ENCODE results near the gene LRRN4CL.
"Not testable (repeated sequence)": the region's sequence is repeated elsewhere in the genome, so short reads cannot be mapped to it uniquely, and the experiment has no call there.

LRRN4CL gene

DNA sequence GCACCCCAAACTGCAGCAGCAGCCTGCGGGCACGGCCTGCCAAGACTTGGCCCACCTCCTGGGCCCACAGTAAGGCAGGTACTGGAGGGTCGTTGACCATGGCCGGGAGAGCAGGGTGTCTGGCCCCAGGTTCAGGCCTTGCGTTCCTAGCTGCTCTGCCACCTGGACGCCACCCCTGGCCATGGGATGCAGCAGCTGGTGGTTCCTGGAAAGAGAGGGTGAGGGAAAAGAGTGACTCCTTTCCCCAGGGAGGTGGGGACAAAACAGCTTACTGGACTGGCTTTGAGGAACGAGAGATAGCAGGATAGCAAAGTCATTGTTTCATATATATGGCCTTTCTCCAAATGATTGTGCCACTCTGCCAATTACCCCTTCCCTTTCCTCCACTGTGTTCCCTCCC lies 16.1 kb upstream of the LRRN4CL start:
- Mint-ChIP-seq H3K4me3 (peak overlapping the region; percentile 85), H3K27me3 (no peaks in the 10 kb centered on the region), H3K4me1 (peaks cover 50% of the 10 kb centered on the region), H3K36me3 (ENCODE audit: low read depth) (peaks cover 28% of the 10 kb centered on the region), H3K27ac (peak overlapping the region; percentile 58), H3K9me3 (no peaks in the 10 kb centered on the region)
- ATAC-seq: no peak
- DNase-seq: no peak

DNA sequence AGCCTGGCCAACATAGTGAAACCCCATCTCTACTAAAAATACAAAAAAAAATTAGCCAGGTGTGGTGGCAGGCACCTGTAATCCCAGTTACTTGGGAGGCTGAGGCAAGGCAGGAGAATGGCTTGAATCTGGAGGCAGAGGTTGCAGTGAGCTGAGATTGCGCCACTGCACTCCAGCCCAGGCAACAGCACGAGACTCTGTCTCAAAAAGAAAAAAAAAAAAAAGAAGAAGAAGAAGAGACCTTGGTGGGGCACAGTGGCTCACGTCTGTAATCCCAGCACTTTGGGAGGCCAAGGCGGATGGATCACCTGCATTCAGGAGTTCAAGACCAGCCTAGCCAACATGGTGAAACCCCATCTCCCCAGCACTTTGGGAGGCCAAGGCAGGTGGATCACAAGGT lies 14.6 kb upstream of the LRRN4CL start:
- H3K27ac Mint-ChIP-seq, H3K4me3 Mint-ChIP-seq, H3K9me3 Mint-ChIP-seq, H3K27me3 Mint-ChIP-seq, DNase-seq, ATAC-seq: not testable (repeated sequence)
- Mint-ChIP-seq H3K36me3 (ENCODE audit: low read depth) (peaks cover 21% of the 10 kb centered on the region), H3K4me1 (peaks cover 37% of the 10 kb centered on the region)

DNA sequence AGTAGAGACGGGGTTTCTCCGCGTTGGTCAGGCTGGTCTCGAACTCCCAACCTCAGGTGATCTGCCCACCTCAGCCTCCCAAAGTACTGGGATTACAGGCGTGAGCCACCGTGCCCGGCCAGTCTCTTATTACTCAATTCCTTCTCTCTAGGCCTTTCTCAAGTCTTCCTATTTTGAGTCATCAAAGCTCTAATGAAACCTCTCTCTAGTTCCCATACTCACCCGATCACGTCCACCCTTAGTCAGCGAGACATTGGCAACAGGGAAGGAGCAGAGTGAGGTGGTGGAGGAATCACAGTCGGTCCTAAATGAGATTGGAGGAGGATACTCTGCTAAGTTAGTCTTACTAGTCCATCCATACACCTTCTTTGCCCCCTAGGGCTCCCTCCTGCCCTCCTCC lies 12.9 kb upstream of the LRRN4CL start:
- Mint-ChIP-seq H3K27me3 (no peaks in the 10 kb centered on the region), H3K4me1 (peaks cover 20% of the 10 kb centered on the region), H3K36me3 (ENCODE audit: low read depth) (peaks cover 16% of the 10 kb centered on the region), H3K27ac (no peak overlapping the region), H3K9me3 (no peaks in the 10 kb centered on the region), H3K4me3 (no peak overlapping the region)
- ATAC-seq (no peak), DNase-seq (no peak)

DNA sequence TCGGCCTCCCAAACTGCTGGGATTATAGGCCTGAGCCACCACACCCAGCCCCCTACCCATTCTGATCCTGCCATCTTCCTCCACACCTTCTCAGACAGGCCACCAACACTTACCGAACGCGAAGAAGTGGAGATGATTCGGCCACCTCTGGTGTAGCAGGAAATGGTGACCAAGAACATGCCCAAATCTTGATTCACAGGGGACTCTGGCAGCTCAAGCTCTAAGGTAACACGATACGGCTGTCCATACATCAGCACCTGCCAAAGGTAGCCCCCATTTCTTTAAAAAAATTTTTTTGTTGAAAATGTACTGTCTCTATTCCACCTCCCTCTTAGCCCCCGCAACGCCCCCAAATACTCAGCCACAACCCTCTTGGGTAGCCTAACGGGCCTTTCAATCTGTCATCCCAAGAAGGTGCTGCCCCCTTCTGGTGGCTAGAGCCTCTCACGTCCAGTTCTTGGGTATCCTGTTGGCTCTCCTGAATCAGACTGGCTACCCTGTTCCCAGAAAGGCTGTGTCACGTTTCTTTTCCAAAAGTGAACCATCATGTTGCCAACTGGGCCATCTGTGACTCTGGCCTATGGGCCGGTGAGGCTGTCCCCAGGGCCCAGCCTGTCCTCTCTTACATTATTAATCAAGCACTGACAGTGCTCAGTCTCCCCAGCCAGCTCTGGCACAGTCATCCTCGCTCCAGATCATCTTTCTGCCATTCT lies 5.3 kb upstream of the LRRN4CL start:
- DNase-seq: peak; percentile 79
- Mint-ChIP-seq H3K4me1 (peaks cover 3% of the 10 kb centered on the region), H3K27ac (peak overlapping the region; percentile 58), H3K27me3 (no peaks in the 10 kb centered on the region), H3K9me3 (no peaks in the 10 kb centered on the region), H3K4me3 (no peak overlapping the region), H3K36me3 (ENCODE audit: low read depth) (peaks cover 22% of the 10 kb centered on the region)
- peak; percentile 74 for ATAC-seq

DNA sequence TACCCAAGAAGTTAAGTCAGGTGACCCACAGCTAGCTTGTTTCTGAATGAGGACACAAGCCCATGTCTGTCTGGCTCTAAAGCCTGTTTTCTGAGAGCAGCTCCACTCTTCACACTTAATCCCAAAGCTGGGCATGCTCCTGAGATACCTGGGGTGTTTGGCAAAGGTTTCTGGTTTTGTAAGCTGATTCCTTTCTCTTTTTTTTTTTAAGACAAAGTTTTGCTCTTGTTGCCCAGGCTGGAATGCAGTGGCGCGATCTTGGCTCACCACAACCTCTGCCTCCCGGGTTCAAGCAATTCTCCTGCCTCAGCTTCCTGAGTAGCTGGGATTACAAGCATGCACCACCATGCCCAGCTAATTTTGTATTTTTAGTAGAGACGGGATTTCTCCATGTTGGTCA lies 4.3 kb upstream of the LRRN4CL start:
- H3K27me3 Mint-ChIP-seq, ATAC-seq, H3K9me3 Mint-ChIP-seq, DNase-seq, H3K4me1 Mint-ChIP-seq, H3K4me3 Mint-ChIP-seq, H3K27ac Mint-ChIP-seq: not testable (repeated sequence)
- H3K36me3 Mint-ChIP-seq (ENCODE audit: low read depth): peaks cover 26% of the 10 kb centered on the region

DNA sequence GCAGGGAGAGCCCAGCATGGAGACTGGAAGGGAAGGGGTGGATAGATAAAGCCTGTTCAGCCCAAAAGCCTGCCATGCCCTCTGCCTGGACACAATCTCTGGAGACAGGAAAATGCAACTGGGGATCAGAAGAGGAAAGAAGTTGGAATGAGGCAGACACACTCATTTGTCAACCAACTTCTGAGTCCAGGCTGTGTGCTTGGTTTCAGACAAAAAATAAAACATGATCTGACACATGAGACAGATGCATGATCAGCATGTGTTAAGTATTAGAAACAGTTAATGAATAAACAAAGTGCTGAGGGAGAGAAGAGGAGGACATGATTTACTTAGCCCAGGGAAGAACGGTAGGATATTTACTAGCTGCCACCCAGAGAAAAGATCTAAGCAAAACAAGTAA lies 839 bp downstream of the LRRN4CL start:
- peaks cover 8% of the 10 kb centered on the region for H3K27me3 Mint-ChIP-seq
- peaks cover 24% of the 10 kb centered on the region for H3K36me3 Mint-ChIP-seq (ENCODE audit: low read depth)
- DNase-seq: no peak
- no peak overlapping the region for H3K4me3 Mint-ChIP-seq
- no peaks in the 10 kb centered on the region for H3K4me1 Mint-ChIP-seq
- no peaks in the 10 kb centered on the region for H3K9me3 Mint-ChIP-seq
- ATAC-seq: no peak
- H3K27ac Mint-ChIP-seq: no peak overlapping the region

DNA sequence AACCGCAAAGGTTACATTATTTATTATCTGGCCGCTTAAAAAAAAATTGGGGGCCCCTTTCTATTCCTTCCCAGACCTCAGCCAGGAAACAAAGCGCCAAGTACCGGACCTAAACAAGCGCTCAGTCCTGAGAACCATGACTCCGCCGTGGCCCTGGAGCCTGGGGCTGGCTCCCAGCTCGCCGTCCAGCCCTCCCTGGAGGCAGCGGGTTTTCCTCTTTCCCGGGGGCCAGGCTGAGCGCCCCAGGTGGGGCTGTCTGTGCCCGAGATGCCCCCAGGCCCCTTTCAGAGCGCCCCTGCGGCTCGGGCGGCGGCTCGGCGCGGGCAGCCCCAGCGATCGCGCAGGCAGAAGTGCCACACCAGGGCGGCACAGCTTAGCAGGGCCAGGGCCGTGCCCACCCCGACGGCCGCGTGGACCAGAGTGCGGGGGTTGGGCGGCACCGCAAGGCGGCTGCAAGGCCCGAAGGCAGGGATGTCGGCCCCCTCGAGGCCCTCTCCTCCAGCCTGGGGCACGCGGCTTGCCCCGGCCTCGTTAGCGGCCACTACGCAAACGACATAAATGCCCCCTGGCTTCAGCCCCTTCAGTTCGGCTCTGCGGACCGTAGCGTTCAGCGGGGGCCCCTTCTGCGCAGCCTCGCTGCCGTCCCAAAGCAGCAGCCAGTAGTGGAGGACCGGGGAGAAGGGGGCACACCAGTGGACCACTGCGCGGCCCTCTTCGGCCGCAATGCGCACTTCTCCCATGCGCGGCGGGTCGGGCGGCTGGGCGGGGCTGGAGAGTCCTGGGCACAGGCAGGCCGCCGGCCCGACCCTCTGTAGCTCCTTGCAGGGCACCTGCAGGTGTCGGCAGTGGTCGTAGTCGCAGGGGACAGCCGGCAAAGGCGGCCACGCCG lies 1.6 kb downstream of the LRRN4CL start:
- no peaks in the 10 kb centered on the region for H3K9me3 Mint-ChIP-seq
- ATAC-seq: no peak
- DNase-seq: no peak
- H3K36me3 Mint-ChIP-seq (ENCODE audit: low read depth): peaks cover 22% of the 10 kb centered on the region
- no peaks in the 10 kb centered on the region for H3K4me1 Mint-ChIP-seq
- H3K27ac Mint-ChIP-seq: no peak overlapping the region
- H3K27me3 Mint-ChIP-seq: peaks cover 8% of the 10 kb centered on the region
- no peak overlapping the region for H3K4me3 Mint-ChIP-seq

DNA sequence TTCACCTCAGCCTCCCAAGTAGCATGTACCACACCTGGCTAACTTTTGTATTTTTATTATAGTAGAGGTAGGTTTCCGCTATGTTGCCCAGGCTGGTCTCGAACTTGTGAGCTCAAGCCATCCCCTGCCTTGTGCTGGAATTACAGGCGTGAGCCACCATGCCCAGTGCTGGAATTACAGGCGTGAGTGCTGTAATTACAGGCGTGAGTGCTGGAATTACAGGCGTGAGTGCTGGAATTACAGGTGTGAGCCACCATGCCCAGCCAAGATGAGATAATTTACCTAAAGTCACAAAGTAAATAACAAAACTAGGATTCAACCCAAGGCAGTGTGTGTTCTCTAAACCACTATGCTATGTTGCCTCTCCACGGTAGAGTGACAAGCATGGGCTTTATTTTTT lies 6.8 kb downstream of the LRRN4CL start:
- H3K4me3 Mint-ChIP-seq: no peak overlapping the region
- peaks cover 28% of the 10 kb centered on the region for H3K4me1 Mint-ChIP-seq
- no peak for DNase-seq
- H3K27ac Mint-ChIP-seq: no peak overlapping the region
- H3K9me3 Mint-ChIP-seq: no peaks in the 10 kb centered on the region
- ATAC-seq: no peak
- H3K36me3 Mint-ChIP-seq (ENCODE audit: low read depth): peaks cover 8% of the 10 kb centered on the region
- peaks cover 4% of the 10 kb centered on the region for H3K27me3 Mint-ChIP-seq

DNA sequence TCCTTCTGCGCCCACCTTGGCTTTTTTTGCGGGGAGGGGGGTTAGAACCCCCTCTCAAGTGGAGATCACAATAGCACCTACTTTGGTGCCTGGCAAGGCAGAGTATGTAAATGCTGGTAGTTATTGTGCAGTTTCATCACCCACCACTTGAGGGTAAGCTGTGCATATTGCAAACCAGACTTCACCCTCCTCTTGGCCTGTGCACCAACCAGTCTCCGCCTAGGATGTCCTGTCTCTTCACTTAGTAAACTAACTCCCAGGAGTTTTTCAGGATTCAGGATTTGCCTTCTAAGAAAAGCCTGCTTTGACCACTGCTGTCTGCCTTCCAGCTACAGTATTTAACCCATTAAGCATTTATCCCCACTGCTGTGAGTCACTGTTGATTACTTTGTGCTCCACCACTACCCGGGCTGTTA lies 8.5 kb downstream of the LRRN4CL start:
- Mint-ChIP-seq H3K36me3 (ENCODE audit: low read depth) (peaks cover 18% of the 10 kb centered on the region), H3K27ac (peak overlapping the region; percentile 56), H3K27me3 (no peaks in the 10 kb centered on the region), H3K4me1 (peaks cover 40% of the 10 kb centered on the region), H3K4me3 (no peak overlapping the region), H3K9me3 (no peaks in the 10 kb centered on the region)
- peak; percentile 86 for ATAC-seq
- DNase-seq: no peak

DNA sequence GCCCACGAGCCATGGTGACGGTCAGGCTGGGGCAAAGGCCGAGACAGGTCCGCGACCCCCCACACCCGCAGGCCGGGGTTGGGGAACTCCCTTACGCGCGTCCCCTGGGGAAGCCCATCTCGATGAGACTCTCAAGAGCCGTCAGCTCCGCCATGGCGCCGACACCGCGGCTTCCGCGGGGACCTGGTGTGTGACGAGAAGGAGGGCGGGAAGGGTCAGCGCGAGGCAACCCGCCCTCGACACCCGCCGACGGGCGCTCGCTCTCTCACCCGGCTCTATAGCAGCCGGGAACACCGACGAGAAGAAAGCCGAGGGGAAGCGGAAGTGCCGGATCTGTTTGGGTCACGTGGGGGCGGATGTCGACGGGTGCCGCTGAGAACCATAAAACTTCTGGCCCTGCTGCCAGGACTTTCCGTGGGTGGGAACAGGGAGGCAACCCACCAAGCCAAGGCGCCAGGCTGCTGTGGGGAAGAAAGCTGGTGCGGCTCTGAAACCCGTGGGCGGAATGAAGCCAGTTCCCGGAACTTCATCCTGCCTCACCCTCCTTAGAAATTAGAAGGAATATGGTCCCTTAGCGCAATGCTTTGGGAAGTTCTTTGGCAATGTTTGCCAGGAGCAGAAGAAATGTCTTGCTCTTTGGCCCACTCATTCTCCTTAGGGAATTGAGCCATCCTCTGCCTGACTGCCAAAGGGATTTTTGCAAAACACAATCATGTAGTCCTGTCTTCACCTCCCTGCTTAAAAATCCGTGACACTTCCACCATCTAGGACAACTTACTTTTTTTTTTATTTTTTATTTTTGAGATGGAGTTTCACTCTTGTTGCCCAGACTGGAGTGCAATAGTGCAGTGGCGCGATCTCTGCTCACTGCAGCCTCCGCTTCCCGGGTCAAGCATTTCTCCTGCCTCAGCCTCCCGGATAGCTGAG lies 10.3 kb downstream of the LRRN4CL start, which contains the start of gene UBXN1:
Gene UBXN1, minus strand, starts transcription at position 304 of the 927 bp plus-strand sequence. Its CDS starts 150 bp downstream, at position 154.
- ATAC-seq (peak; percentile 79), DNase-seq (peak; percentile 89)
- H3K27ac Mint-ChIP-seq: peak within 1 kb of the TSS; percentile 93
- no peaks in the 10 kb centered on the region for H3K9me3 Mint-ChIP-seq
- peak within 1 kb of the TSS; percentile 86 for H3K4me3 Mint-ChIP-seq
- peaks cover 42% of the 10 kb centered on the region for H3K4me1 Mint-ChIP-seq
- no peaks in the 10 kb centered on the region for H3K27me3 Mint-ChIP-seq
- peaks cover 24% of the 10 kb centered on the region for H3K36me3 Mint-ChIP-seq (ENCODE audit: low read depth)

DNA sequence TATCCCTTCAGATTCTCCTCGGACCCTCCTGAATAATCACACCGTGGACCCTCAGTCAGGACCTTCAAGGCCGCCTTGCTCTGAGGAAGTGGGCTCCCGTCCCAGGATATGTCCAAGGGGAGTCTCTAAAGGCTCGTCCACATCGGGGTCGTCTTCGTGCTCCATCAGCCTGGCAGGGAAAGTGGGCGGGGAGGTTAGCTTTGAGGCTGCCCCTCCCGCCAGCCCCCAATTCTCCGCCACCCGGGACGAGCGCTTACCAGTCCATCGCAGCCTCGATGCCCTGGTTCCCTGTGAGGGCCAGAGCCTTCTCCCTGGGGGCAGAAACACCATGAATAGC lies 10.9 kb downstream of the LRRN4CL start:
- no peak for DNase-seq
- Mint-ChIP-seq H3K9me3 (no peaks in the 10 kb centered on the region), H3K27ac (peak overlapping the region; percentile 93), H3K36me3 (ENCODE audit: low read depth) (peaks cover 24% of the 10 kb centered on the region), H3K4me3 (peak overlapping the region; percentile 86), H3K4me1 (peaks cover 47% of the 10 kb centered on the region), H3K27me3 (no peaks in the 10 kb centered on the region)
- ATAC-seq: no peak

DNA sequence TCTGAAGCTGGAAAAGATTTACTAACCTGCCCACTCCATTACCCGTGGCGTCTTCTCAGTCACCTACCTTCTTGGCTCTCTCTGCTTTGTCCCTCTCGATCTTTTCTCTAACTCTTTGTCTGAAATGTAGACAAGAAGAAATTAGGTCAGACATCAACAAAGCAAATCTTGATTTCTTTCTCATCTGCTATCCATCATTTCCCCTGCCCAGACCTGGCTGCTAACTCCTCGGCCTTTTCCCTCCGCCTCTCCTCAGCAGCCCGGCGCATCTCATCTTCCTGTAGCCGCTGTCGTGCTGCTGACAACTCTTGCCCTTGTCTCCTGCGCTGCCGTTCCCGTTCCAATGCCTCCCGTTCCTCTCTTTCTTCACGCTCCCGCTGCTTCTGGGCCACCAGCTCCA lies 11.6 kb downstream of the LRRN4CL start:
- Mint-ChIP-seq H3K9me3 (no peaks in the 10 kb centered on the region), H3K4me3 (peak overlapping the region; percentile 86), H3K27ac (peak overlapping the region; percentile 93), H3K4me1 (peaks cover 54% of the 10 kb centered on the region), H3K27me3 (no peaks in the 10 kb centered on the region), H3K36me3 (ENCODE audit: low read depth) (peaks cover 31% of the 10 kb centered on the region)
- no peak for DNase-seq
- no peak for ATAC-seq

DNA sequence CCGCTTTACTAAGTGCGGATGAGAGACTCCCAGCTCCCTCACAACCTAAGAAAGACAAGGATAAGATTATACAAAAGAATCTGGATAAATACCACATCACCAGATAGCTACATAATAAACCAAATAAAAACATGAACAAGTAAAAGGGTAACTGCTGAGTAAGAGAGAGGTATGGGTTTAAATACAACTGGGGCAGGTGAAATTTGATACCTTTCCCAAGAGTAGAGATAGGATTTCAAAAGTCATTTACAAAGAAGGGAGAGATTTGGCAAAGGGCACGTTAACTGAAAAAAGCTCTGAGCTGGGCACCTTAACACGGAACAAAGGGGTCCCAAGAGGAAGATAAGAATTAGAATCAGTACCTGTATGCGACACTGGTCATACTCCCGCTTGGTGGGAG lies 12.2 kb downstream of the LRRN4CL start:
- Mint-ChIP-seq H3K27ac (peak overlapping the region; percentile 74), H3K4me3 (peak overlapping the region; percentile 48), H3K36me3 (ENCODE audit: low read depth) (peaks cover 37% of the 10 kb centered on the region), H3K9me3 (no peaks in the 10 kb centered on the region), H3K27me3 (no peaks in the 10 kb centered on the region), H3K4me1 (peaks cover 59% of the 10 kb centered on the region)
- no peak for DNase-seq
- no peak for ATAC-seq

DNA sequence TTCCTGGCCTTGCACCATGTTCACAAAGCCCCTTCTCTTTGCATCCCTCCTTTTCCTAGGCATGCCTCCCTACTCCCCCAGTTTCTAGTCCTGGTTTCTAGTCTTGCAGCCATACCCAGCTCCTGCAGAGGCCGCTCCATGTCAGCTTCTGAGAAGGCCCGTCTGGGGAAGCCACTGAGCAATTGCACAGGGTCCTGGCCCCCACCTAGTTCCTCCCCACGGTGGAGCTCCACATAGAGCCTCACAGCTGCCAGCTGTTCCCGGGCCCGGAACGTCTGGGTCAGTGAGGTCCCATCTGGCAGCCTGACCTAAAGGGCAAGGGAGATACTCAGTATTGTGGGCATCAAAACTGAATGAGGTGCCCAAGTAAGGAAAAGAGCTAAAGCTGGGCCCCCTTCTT lies 12.6 kb downstream of the LRRN4CL start:
- peak overlapping the region; percentile 48 for H3K4me3 Mint-ChIP-seq
- peak overlapping the region; percentile 74 for H3K27ac Mint-ChIP-seq
- peaks cover 38% of the 10 kb centered on the region for H3K36me3 Mint-ChIP-seq (ENCODE audit: low read depth)

More for the DNA sequence above, 12.6 kb downstream of the LRRN4CL start:
- H3K4me1 Mint-ChIP-seq: peaks cover 61% of the 10 kb centered on the region
- H3K27me3 Mint-ChIP-seq: no peaks in the 10 kb centered on the region
- ATAC-seq (no peak), DNase-seq (no peak)
- no peaks in the 10 kb centered on the region for H3K9me3 Mint-ChIP-seq
